Activated CD8-positive, alpha-beta memory T cell treated with anti-CD3 and anti-CD28 coated beads for 48 hours (primary cell): ENCODE results near the gene SMIM41.

Source experiments
- DNase-seq, 3 experiments: peaks; one replicate each; pipeline ENCODE4 v3.0.0-alpha.2; 2020; ENCODE audit warnings: low read depth in 2 of 3, low spot score in 2 of 3

Gene SMIM41

GRCh38 chr12:52050758-52051541 is 28.6 kb upstream of the SMIM41 start, which contains the start of gene NR4A1:
Gene NR4A1 (plus strand): TSS chr12:52051442. CDS start chr12:52054329, 2,887 bp downstream.
- DNase-seq, result peak; percentile 97 to 98 (median 98)

- DNase-seq, result no peak
These were observed 26.9 kb upstream of the SMIM41 start for GRCh38 chr12:52052468-52053186.

GRCh38 chr12:52053536-52054209 is 25.8 kb upstream of the SMIM41 start:
- no peak for DNase-seq

DNA sequence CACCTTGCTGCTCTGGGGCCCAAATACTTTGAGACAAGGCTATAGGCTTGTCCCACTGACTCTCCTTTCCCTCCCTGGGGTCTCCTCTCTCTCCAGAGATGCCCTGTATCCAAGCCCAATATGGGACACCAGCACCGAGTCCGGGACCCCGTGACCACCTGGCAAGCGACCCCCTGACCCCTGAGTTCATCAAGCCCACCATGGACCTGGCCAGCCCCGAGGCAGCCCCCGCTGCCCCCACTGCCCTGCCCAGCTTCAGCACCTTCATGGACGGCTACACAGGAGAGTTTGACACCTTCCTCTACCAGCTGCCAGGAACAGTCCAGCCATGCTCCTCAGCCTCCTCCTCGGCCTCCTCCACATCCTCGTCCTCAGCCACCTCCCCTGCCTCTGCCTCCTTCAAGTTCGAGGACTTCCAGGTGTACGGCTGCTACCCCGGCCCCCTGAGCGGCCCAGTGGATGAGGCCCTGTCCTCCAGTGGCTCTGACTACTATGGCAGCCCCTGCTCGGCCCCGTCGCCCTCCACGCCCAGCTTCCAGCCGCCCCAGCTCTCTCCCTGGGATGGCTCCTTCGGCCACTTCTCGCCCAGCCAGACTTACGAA is 25.2 kb upstream of the SMIM41 start:
- no peak for DNase-seq

GRCh38 chr12:52054833-52055730 is 24.4 kb upstream of the SMIM41 start:
- no peak for DNase-seq

DNA sequence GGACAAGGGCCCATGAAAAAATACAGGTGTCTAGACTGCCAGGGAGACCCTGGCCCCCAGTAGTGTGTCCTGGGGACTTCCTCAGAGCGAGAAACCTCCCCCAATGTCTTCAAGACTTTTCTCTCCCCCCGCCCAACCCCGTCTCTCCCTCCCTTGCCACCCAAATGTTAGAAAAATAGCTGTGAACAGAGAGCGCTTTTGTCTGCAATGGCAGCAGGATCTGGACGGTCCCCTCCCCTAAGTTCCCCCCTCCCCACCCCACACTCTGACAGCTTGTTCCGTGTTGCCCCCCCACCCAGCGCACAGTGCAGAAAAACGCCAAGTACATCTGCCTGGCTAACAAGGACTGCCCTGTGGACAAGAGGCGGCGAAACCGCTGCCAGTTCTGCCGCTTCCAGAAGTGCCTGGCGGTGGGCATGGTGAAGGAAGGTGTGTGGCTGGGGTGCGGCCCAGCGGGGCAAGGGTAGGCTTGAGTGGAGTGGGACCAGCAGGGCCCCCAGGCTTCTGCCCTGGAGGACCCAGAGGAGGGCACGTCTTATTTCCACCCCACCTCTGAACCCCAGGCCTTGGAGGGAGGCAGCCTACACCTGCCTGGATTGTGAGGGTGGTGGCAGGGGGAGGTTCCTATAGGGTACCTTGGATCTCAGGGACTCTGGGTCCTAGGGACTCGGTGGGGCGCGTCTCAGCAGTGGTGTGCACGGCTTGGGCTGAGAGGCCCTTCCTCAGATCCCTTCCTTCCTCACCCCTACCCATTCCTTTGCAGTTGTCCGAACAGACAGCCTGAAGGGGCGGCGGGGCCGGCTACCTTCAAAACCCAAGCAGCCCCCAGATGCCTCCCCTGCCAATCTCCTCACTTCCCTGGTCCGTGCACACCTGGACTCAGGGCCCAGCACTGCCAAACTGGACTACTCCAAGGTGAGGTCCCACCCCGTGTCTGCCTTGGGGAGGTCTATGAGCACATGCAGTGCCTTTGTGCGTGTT is 23.5 kb upstream of the SMIM41 start:
- no peak for DNase-seq

DNA sequence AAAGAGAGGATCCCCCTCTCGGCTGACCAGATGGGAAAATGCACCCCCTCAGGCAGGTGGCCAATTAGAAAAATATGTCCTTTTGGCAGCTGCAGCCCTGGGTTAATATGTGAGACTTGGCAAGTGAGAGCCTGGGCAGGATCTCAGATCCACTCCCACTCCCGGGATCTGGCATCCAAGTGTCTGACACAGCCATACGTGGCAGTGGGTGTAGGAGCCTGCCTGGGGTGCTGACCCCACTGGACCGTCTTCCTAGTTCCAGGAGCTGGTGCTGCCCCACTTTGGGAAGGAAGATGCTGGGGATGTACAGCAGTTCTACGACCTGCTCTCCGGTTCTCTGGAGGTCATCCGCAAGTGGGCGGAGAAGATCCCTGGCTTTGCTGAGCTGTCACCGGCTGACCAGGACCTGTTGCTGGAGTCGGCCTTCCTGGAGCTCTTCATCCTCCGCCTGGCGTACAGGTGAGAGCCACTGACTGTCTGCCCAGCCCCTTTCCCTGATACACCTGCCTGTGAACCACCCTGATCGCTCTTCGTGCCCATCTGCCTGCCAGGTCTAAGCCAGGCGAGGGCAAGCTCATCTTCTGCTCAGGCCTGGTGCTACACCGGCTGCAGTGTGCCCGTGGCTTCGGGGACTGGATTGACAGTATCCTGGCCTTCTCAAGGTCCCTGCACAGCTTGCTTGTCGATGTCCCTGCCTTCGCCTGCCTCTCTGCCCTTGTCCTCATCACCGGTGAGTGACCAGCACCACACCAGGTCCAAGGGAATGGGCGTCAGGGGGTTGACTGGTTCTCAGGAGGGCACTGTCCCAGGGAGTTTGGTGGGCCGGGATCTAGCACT is 22.5 kb upstream of the SMIM41 start:
- no peak for DNase-seq

DNA sequence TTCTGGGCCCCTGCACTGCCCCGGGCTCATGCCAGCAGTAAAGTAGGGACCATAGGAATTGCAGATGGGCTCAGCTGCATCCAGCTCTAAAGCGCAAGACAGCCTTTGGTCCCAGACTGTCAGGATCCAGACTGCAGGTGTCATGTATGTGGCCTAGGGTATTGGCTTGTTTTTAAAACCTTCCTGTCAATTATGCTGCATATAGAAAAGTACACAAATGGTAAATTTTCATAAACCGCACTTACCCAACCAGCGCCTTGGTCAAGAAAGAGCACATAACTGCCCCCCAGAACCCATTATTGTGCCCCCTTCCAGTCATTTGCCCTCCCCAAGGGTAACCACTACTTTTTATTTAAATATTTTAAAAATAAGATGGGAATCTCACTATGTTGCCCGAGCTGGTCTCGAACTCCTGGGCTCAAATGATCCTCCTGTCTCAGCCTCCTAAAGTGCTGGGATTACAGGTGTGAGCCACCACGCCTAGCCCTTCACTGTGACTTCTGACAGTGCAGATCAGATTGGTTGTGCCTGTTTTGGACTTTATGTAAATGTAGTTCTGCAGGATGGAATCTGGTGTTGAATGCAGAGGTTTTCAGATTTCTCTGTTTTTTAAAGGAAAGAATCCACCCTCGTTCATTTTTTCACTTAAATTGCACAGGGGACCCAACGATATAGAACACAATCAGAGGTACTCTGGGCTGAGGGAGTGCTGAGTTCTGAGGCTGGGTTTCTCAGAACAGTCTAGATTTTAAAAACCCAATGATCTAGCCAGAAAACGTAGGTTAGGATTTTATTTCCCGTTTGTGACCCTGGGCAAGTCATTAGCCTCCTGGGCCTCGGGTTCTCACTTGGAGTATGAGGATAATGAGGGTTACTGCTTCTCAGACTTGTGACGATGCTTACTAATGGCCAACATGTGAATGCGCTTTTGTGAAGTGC is 21.6 kb upstream of the SMIM41 start:
- DNase-seq, result no peak

GRCh38 chr12:52058631-52059361 is 20.7 kb upstream of the SMIM41 start:
- DNase-seq, result no peak

GRCh38 chr12:52059582-52060497 is 19.7 kb upstream of the SMIM41 start:
- DNase-seq, result no peak

- no peak for DNase-seq
These were observed 18.9 kb upstream of the SMIM41 start for GRCh38 chr12:52060498-52061177.

- no peak for DNase-seq
These were observed 17.9 kb upstream of the SMIM41 start for GRCh38 chr12:52061470-52062166.

- DNase-seq, result no peak
These were observed 17.1 kb upstream of the SMIM41 start for GRCh38 chr12:52062167-52063081.
